Measurements from ENCODE around the gene ZNF358. TPM values are rescaled to one million over a fixed set of nuclear protein-coding genes. Genes with fewer than 3 reads are reported as not detected.
A peak's percentile ranks its signal among the peaks of the same experiment; 100 is the strongest.

ZNF358 gene
- total and polyA plus RNA-seq, 10 of the 15 experiments (the other 5 are each of a cell fraction or from before 2014, with no cell fraction given): 0.09 to 6.3 (median 1.9) TPM; not detected in 1

DNA sequence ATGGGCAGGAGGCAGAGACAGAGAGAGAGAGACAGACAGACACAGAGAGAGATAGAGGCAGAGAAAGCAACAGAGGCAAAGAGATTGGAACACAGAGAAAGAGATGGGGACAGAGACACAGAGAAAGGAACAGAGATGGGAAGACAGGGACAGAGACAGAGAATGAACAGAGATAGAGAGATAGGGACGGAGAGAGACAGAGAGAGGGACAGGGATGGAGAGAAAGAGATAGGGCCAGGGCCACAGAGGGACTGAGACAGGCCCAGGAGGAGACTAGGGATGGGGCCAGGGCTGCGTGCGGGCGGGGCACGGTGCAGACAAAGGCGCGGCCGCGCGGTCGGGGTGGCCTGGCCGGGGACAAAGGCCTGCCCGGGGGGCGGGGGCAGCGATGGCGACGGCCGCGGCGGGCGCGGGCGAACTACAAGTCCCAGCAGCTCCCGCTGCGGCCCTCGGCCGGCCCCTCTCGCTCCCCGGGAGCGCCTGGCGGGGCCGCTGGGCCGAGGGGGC lies at the start of gene ZNF358 (continued):
- TF ChIP-seq, protein P1, sequence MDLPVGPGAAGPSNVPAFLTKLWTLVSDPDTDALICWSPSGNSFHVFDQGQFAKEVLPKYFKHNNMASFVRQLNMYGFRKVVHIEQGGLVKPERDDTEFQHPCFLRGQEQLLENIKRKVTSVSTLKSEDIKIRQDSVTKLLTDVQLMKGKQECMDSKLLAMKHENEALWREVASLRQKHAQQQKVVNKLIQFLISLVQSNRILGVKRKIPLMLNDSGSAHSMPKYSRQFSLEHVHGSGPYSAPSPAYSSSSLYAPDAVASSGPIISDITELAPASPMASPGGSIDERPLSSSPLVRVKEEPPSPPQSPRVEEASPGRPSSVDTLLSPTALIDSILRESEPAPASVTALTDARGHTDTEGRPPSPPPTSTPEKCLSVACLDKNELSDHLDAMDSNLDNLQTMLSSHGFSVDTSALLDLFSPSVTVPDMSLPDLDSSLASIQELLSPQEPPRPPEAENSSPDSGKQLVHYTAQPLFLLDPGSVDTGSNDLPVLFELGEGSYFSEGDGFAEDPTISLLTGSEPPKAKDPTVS (IDR thresholded peaks at IDR 0.05; ENCODE audit: low read depth, low read length): no peak
- TF ChIP-seq POLR2AphosphoS2 (IDR thresholded peaks at IDR 0.05; ENCODE audit: low read depth, low read length) (no peak), ETV6 (conservative IDR thresholded peaks at IDR 0.05 in 1 of 2, IDR thresholded peaks at IDR 0.05 in 1 of 2; ENCODE audit: borderline replicate concordance in 1 of 2, low read depth in 1 of 2) (no peak), SIX5 (IDR thresholded peaks at IDR 0.05; ENCODE audit: low read depth, low read length, severe bottlenecking) (peak; percentile 80), TBL1XR1 (IDR thresholded peaks at IDR 0.05; ENCODE audit: low read depth, low read length) (no peak), CBX5 (IDR thresholded peaks at IDR 0.05; ENCODE audit: low read depth) (no peak), DPF2 (IDR thresholded peaks at IDR 0.05) (no peak), CHD1 (IDR thresholded peaks at IDR 0.05; ENCODE audit: low read depth, low read length) (no peak), SRF (IDR thresholded peaks at IDR 0.05; ENCODE audit: low read depth in 2 of 2, low read length in 2 of 2) (0 out of 4 replicates have a peak, but pooled peaks of 1 of the 2 experiments have one; percentile 14), ZNF274 (IDR thresholded peaks at IDR 0.05; ENCODE audit: insufficient read depth, insufficient read length) (no peak), ZBED1 (IDR thresholded peaks at IDR 0.05; ENCODE audit: borderline replicate concordance) (no peak), BRCA1 (IDR thresholded peaks at IDR 0.05; ENCODE audit: low read depth, low read length) (no peak), YY1 (IDR thresholded peaks at IDR 0.05; ENCODE audit: low read depth, low read length) (peak; percentile 96), MYC (IDR thresholded peaks at IDR 0.05; ENCODE audit: insufficient read depth, insufficient read length, insufficient replicate concordance, low read length, severe bottlenecking) (no peak), MEF2A (IDR thresholded peaks at IDR 0.05; ENCODE audit: insufficient read depth, low read depth, low read length) (no peak), PAX5 (IDR thresholded peaks at IDR 0.05; ENCODE audit: borderline replicate concordance, low read depth, low read length) (no peak), CHD4 (IDR thresholded peaks at IDR 0.05) (no peak), LARP7 (IDR thresholded peaks at IDR 0.05) (0 out of 2 replicates have a peak, but pooled peaks have one; percentile 32)
- TF ChIP-seq, protein P2, sequence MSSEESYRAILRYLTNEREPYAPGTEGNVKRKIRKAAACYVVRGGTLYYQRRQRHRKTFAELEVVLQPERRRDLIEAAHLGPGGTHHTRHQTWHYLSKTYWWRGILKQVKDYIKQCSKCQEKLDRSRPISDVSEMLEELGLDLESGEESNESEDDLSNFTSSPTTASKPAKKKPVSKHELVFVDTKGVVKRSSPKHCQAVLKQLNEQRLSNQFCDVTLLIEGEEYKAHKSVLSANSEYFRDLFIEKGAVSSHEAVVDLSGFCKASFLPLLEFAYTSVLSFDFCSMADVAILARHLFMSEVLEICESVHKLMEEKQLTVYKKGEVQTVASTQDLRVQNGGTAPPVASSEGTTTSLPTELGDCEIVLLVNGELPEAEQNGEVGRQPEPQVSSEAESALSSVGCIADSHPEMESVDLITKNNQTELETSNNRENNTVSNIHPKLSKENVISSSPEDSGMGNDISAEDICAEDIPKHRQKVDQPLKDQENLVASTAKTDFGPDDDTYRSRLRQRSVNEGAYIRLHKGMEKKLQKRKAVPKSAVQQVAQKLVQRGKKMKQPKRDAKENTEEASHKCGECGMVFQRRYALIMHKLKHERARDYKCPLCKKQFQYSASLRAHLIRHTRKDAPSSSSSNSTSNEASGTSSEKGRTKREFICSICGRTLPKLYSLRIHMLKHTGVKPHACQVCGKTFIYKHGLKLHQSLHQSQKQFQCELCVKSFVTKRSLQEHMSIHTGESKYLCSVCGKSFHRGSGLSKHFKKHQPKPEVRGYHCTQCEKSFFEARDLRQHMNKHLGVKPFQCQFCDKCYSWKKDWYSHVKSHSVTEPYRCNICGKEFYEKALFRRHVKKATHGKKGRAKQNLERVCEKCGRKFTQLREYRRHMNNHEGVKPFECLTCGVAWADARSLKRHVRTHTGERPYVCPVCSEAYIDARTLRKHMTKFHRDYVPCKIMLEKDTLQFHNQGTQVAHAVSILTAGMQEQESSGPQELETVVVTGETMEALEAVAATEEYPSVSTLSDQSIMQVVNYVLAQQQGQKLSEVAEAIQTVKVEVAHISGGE (CRISPR knock-in tag; IDR thresholded peaks at IDR 0.05): no peak
- TF ChIP-seq, protein P3, sequence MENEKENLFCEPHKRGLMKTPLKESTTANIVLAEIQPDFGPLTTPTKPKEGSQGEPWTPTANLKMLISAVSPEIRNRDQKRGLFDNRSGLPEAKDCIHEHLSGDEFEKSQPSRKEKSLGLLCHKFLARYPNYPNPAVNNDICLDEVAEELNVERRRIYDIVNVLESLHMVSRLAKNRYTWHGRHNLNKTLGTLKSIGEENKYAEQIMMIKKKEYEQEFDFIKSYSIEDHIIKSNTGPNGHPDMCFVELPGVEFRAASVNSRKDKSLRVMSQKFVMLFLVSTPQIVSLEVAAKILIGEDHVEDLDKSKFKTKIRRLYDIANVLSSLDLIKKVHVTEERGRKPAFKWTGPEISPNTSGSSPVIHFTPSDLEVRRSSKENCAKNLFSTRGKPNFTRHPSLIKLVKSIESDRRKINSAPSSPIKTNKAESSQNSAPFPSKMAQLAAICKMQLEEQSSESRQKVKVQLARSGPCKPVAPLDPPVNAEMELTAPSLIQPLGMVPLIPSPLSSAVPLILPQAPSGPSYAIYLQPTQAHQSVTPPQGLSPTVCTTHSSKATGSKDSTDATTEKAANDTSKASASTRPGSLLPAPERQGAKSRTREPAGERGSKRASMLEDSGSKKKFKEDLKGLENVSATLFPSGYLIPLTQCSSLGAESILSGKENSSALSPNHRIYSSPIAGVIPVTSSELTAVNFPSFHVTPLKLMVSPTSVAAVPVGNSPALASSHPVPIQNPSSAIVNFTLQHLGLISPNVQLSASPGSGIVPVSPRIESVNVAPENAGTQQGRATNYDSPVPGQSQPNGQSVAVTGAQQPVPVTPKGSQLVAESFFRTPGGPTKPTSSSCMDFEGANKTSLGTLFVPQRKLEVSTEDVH (IDR thresholded peaks at IDR 0.05; ENCODE audit: low read depth, partially characterized antibody): no peak
- TF ChIP-seq, protein P4, sequence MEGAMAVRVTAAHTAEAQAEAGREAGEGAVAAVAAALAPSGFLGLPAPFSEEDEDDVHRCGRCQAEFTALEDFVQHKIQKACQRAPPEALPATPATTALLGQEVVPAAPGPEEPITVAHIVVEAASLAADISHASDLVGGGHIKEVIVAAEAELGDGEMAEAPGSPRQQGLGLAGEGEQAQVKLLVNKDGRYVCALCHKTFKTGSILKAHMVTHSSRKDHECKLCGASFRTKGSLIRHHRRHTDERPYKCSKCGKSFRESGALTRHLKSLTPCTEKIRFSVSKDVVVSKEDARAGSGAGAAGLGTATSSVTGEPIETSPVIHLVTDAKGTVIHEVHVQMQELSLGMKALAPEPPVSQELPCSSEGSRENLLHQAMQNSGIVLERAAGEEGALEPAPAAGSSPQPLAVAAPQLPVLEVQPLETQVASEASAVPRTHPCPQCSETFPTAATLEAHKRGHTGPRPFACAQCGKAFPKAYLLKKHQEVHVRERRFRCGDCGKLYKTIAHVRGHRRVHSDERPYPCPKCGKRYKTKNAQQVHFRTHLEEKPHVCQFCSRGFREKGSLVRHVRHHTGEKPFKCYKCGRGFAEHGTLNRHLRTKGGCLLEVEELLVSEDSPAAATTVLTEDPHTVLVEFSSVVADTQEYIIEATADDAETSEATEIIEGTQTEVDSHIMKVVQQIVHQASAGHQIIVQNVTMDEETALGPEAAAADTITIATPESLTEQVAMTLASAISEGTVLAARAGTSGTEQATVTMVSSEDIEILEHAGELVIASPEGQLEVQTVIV (IDR thresholded peaks at IDR 0.05; ENCODE audit: borderline replicate concordance, partially characterized antibody): no peak

Data from GM12878 (cell line).